ENCODE data around the gene NR3C1.

DNA sequence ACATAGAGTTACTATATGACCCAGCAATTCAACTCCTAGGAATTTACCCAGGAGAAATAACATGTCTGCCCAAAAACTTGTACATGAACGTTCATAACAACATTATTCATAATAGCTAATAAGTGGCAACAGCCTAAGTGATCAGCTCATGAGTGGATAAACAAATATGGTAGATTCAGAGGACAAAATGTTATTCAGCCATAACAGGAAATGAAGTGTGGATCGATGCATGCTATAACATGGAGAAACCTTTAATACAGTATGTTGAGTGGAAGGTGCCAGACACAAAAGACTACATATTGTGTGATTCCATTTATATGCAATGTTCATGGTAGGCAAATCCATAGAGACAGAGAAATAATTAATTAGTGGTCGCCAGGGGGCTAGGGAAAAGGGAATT is 22.3 kb upstream of the NR3C1 start:
- TF ChIP-seq CTCF (conservative IDR thresholded peaks at IDR 0.05; ENCODE audit: low read length) (no peak), EZH2phosphoT487 (IDR thresholded peaks at IDR 0.05; ENCODE audit: borderline replicate concordance) (no peak)

All from Loucy (cell line).